ENCODE data around the gene OR2F1. TPM values are rescaled to one million over a fixed set of nuclear protein-coding genes. Genes with fewer than 3 reads are reported as not detected.

The OR2F1 gene
- total RNA-seq, 2 donors from 2014 or later, result not detected

DNA sequence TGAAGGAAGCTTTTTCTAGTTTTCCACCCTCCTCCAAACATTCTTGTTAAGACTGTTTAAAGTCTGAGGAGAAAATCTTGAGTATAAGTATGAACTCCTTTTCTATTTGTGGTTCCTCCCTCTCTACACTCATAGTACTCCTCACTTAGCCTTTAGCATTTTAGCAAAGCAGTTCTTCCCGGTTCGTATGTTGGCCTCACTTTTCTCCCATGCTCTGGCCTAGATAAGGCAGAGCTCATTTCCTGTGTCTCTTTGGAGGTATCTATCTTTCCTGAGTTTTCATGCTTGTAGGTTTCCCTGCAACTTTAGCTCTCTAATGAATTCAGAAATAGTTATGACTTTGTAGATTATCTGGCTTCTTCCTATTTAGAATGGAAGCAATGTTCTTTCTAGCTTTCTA, 5.9 kb upstream of the OR2F1 start:
- no peaks in the 10 kb centered on the region for H3K27me3 ChIP-seq (replicated peaks; ENCODE audit: insufficient read depth)
- no peaks in the 10 kb centered on the region for H3K9me3 ChIP-seq
- H3K4me3 ChIP-seq, result no peak overlapping the region
- no peak for DNase-seq (ENCODE audit: low spot score)
- no peak overlapping the region for H3K27ac ChIP-seq
- WGBS, result 80% methylated on average over 2 of the region's 2 CpGs
- intact Hi-C loops (cut with DNase I), result no loop called here
- H3K4me1 ChIP-seq (replicated peaks), result no peaks in the 10 kb centered on the region
- no peaks in the 10 kb centered on the region for H3K36me3 ChIP-seq
- TF ChIP-seq POLR2A (IDR thresholded peaks at IDR 0.05) (no peak), POLR2AphosphoS5 (IDR thresholded peaks at IDR 0.05) (no peak)
- TF ChIP-seq, protein P1, sequence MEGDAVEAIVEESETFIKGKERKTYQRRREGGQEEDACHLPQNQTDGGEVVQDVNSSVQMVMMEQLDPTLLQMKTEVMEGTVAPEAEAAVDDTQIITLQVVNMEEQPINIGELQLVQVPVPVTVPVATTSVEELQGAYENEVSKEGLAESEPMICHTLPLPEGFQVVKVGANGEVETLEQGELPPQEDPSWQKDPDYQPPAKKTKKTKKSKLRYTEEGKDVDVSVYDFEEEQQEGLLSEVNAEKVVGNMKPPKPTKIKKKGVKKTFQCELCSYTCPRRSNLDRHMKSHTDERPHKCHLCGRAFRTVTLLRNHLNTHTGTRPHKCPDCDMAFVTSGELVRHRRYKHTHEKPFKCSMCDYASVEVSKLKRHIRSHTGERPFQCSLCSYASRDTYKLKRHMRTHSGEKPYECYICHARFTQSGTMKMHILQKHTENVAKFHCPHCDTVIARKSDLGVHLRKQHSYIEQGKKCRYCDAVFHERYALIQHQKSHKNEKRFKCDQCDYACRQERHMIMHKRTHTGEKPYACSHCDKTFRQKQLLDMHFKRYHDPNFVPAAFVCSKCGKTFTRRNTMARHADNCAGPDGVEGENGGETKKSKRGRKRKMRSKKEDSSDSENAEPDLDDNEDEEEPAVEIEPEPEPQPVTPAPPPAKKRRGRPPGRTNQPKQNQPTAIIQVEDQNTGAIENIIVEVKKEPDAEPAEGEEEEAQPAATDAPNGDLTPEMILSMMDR (IDR thresholded peaks at IDR 0.05), result no peak

DNA sequence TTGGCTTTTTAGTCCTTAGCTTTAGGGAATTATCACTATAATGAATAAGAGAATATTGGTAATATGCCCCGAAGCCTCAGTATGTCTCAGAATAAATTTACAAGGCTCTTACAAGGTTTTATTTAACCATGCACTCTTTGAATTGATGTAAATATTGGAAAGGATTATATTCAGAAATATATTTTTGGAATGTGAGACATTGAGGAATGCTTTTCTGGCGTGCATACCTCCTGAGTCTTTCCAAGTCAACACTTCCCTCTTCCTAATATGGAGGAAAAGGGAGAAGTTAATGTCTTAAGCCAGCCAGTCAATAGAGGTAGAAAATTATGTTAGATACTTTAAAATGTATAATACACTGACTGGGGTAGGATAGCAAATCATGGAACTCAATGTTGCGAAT, 1.2 kb upstream of the OR2F1 start:
- no peak for TF ChIP-seq POLR2AphosphoS5 (IDR thresholded peaks at IDR 0.05)
- TF ChIP-seq POLR2A (IDR thresholded peaks at IDR 0.05), result no peak
- TF ChIP-seq, protein P1 (IDR thresholded peaks at IDR 0.05), result no peak
- Histone ChIP-seq H3K4me3 (no peak overlapping the region), H3K27me3 (replicated peaks; ENCODE audit: insufficient read depth) (no peaks in the 10 kb centered on the region), H3K36me3 (no peaks in the 10 kb centered on the region), H3K9me3 (no peaks in the 10 kb centered on the region), H3K4me1 (replicated peaks) (no peaks in the 10 kb centered on the region), H3K27ac (no peak overlapping the region)
- 72% methylated on average over 3 of the region's 3 CpGs for WGBS
- DNase-seq (ENCODE audit: low spot score), result no peak
- intact Hi-C loops (cut with DNase I), result no loop called here

DNA sequence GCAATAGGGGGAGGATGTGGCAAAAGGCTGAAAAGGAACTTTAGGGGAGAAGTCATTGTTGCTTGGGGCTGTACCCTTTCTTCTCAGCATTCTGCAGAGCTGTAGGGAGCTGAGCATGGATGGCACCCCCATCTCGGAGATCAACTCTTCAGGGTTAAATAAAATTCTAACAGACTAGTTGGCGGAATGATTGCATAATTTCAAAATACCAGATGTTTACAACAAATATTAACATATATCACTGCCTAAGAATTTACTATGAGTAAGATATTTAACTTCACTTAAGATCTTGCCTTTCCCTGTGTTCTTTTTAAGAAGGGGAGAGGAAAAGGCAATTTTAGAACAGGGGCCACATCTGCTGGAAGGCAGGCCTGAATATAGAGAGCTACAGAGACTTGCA, 509 bp upstream of the OR2F1 start:
- H3K27me3 ChIP-seq (replicated peaks; ENCODE audit: insufficient read depth), result no peaks in the 10 kb centered on the region
- H3K4me1 ChIP-seq (replicated peaks), result no peaks in the 10 kb centered on the region
- H3K36me3 ChIP-seq, result no peaks in the 10 kb centered on the region
- TF ChIP-seq POLR2AphosphoS5 (IDR thresholded peaks at IDR 0.05) (no peak), POLR2A (IDR thresholded peaks at IDR 0.05) (no peak)
- TF ChIP-seq, protein P1 (IDR thresholded peaks at IDR 0.05), result no peak
- WGBS, result 88% methylated on average over 2 of the region's 2 CpGs
- H3K4me3 ChIP-seq, result no peak overlapping the region
- intact Hi-C loops (cut with DNase I), result no loop called here
- H3K27ac ChIP-seq, result no peak overlapping the region
- DNase-seq (ENCODE audit: low spot score), result no peak
- no peaks in the 10 kb centered on the region for H3K9me3 ChIP-seq

DNA sequence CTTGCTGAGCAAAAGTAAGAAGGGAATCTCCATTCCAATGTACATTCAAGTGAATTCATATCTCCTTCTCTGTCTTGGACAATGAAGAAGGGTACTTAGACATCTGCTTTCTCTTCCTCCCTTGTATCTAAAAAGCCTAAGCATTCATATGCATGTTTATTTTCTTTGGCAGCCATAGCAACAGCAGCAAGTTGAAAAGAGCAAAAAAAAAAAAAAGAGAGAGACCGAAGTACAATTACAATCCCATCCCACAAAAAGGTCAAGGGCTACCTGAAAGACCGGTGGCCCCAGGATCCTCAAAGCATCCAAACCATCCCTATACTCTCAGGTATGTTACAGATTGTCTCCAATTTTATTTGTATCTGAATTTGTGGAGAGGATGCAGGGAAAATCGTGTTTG, 4.1 kb downstream of the OR2F1 start:
- 38% methylated on average over 3 of the region's 3 CpGs for WGBS
- H3K36me3 ChIP-seq, result no peaks in the 10 kb centered on the region
- H3K27me3 ChIP-seq (replicated peaks; ENCODE audit: insufficient read depth), result no peaks in the 10 kb centered on the region
- TF ChIP-seq, protein P1 (IDR thresholded peaks at IDR 0.05), result no peak
- TF ChIP-seq POLR2AphosphoS5 (IDR thresholded peaks at IDR 0.05) (no peak), POLR2A (IDR thresholded peaks at IDR 0.05) (no peak)
- no peak overlapping the region for H3K4me3 ChIP-seq
- H3K9me3 ChIP-seq, result no peaks in the 10 kb centered on the region
- H3K27ac ChIP-seq, result no peak overlapping the region
- no peak for DNase-seq (ENCODE audit: low spot score)
- no peaks in the 10 kb centered on the region for H3K4me1 ChIP-seq (replicated peaks)
- intact Hi-C loops (cut with DNase I), result no loop called here

DNA sequence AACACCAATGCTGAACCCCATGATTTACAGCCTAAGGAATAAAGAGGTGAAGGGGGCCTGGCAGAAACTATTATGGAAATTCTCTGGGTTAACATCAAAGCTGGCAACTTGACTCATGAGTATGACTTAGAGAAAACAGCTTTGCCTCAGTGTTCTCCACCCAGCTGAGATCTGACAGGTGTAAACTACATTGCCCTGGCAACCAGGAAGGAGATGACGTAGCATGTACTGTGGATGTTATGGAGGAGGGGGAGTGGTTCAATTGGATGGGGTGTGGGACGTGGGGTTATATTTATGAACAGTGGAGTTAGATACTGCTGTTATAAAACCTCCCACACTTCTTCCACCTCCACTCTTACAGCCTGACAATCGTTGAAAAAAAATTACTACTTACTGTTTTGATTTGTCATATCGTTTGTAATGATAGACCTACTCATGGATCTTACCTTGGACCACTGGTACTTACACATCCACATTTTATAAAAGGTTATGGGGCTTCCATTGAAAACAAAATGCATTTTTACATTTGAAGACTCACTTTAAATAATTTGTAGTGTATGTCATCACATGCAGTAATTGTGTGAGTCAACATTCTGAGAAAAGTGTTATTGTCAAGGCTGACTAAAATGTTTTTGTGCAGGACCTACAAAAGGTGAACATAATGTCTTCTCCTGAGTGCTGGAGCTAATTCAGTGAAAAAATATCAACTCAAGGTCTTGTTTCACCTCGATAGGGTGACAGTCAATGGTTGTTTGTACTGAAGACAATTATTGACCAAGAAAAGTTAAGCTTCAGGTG, 6.4 kb downstream of the OR2F1 start:
- DNase-seq (ENCODE audit: low spot score), result no peak
- Histone ChIP-seq H3K4me1 (replicated peaks) (no peaks in the 10 kb centered on the region), H3K4me3 (no peak overlapping the region), H3K27me3 (replicated peaks; ENCODE audit: insufficient read depth) (no peaks in the 10 kb centered on the region), H3K9me3 (no peaks in the 10 kb centered on the region), H3K36me3 (no peaks in the 10 kb centered on the region), H3K27ac (no peak overlapping the region)
- intact Hi-C loops (cut with DNase I), result no loop called here
- TF ChIP-seq POLR2A (IDR thresholded peaks at IDR 0.05) (no peak), POLR2AphosphoS5 (IDR thresholded peaks at IDR 0.05) (no peak)
- TF ChIP-seq, protein P1 (IDR thresholded peaks at IDR 0.05), result no peak
- WGBS, result 78% methylated on average over 5 of the region's 5 CpGs

Measured in prostate gland (tissue), 2 donors.